Keratinocyte (primary cell): ENCODE data around the gene SAE1.

Source experiments
- EZH2 ChIP-seq: IDR thresholded peaks from one replicate; pipeline ENCODE4 v1.6.1; 2012; ENCODE audit warnings: inconsistent platforms, mild to moderate bottlenecking, low read length, moderate library complexity
- TF ChIP-seq, protein P1 (sequence below), 3 experiments: IDR thresholded peaks in 1 of 3; conservative IDR thresholded peaks in 1 of 3; optimal IDR thresholded peaks in 1 of 3; 2 replicates in 2 of 3; 3 replicates in 1 of 3; pipeline versions ENCODE3 to v1.5.1; 2011; ENCODE audit warnings: low read length in 3 of 3, mild to moderate bottlenecking in 3 of 3, moderate library complexity in 2 of 3, control low read depth in 1 of 3, inconsistent platforms in 1 of 3; ENCODE audit not compliant: insufficient read depth in 2 of 3; ENCODE audit errors: extremely low read depth in 1 of 3

DNA sequence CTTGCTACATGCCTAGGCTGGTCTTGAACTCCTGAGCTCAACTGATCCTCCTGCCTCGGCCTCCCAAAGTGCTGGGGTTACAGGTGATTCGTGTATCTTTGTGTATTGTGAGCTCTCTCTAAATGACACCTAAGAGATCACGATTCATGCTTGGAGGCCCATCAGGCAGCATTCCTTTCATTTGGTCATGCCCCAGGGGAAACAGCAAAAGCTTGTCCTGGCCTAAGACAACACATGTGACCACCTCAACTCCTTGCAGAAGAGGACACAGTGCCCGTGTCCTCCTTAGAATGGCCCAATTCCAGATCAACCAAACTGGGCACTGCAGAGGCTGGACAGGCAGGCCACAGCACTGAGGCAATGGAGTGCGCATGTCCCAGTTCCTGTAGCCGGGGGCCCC lies 49.5 kb upstream of the SAE1 start:
- TF ChIP-seq, protein P1, sequence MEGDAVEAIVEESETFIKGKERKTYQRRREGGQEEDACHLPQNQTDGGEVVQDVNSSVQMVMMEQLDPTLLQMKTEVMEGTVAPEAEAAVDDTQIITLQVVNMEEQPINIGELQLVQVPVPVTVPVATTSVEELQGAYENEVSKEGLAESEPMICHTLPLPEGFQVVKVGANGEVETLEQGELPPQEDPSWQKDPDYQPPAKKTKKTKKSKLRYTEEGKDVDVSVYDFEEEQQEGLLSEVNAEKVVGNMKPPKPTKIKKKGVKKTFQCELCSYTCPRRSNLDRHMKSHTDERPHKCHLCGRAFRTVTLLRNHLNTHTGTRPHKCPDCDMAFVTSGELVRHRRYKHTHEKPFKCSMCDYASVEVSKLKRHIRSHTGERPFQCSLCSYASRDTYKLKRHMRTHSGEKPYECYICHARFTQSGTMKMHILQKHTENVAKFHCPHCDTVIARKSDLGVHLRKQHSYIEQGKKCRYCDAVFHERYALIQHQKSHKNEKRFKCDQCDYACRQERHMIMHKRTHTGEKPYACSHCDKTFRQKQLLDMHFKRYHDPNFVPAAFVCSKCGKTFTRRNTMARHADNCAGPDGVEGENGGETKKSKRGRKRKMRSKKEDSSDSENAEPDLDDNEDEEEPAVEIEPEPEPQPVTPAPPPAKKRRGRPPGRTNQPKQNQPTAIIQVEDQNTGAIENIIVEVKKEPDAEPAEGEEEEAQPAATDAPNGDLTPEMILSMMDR (optimal IDR thresholded peaks at IDR 0.05 in 1 of 3, IDR thresholded peaks at IDR 0.05 in 1 of 3, conservative IDR thresholded peaks at IDR 0.05 in 1 of 3; ENCODE audit: extremely low read depth in 1 of 3, insufficient read depth in 2 of 3, low read length in 3 of 3) = no peak
- TF ChIP-seq EZH2 = no peak
